Ureter (tissue), 1 donor: ENCODE results near the gene MRPL28. TPM values are rescaled to one million over a fixed set of nuclear protein-coding genes. Genes with fewer than 3 reads are reported as not detected.
A peak's percentile ranks its signal among the peaks of the same experiment; 100 is the strongest.
"Not testable (repeated sequence)": the region's sequence is repeated elsewhere in the genome, so short reads cannot be mapped to it uniquely, and the experiment has no call there.

Experiments
- DNase-seq: peaks from one replicate; pipeline ENCODE4 v3.0.0-alpha.2; 2020; ENCODE audit warnings: low spot score
- total RNA-seq: library from RNA; stranded (reverse); gene quantifications from one replicate; pipeline ENCODE4 v1.2.4, GENCODE V29; 2023
- donor health status: DM: yes; HTN: yes; CAD: no.

Gene MRPL28
- total RNA-seq, 1 donor from 2014 or later: 56.6 TPM

GRCh38 chr16:360698-361336 lies 9.5 kb downstream of the MRPL28 start:
- DNase-seq: no peak

GRCh38 chr16:359871-360697 lies 10.3 kb downstream of the MRPL28 start:
- no peak for DNase-seq

- no peak for DNase-seq
Observed at GRCh38 chr16:359067-359763, 11.1 kb downstream of the MRPL28 start.

- no peak for DNase-seq
Observed at GRCh38 chr16:356741-357140, 13.6 kb downstream of the MRPL28 start.

GRCh38 chr16:354971-355461 lies 15.3 kb downstream of the MRPL28 start:
- no peak for DNase-seq

GRCh38 chr16:354291-354881 lies 16.0 kb downstream of the MRPL28 start:
- DNase-seq: peak; percentile 90

GRCh38 chr16:353404-354290 lies 16.7 kb downstream of the MRPL28 start:
- DNase-seq: no peak

GRCh38 chr16:352547-353403 lies 17.6 kb downstream of the MRPL28 start, which contains the start of gene AXIN1:
Gene AXIN1, minus strand, starts transcription at chr16:352723. Its CDS starts 5,698 bp downstream, at chr16:347025.
- peak; percentile 100 for DNase-seq

GRCh38 chr16:351804-352520 lies 18.4 kb downstream of the MRPL28 start:
- DNase-seq: no peak

- DNase-seq: no peak
Observed at GRCh38 chr16:350203-350602, 20.1 kb downstream of the MRPL28 start.

GRCh38 chr16:349211-349610 lies 21.1 kb downstream of the MRPL28 start:
- no peak for DNase-seq

- not testable (repeated sequence) for DNase-seq
Observed at GRCh38 chr16:348495-348894, 21.8 kb downstream of the MRPL28 start.

- DNase-seq: no peak
Observed at GRCh38 chr16:347203-347602, 23.1 kb downstream of the MRPL28 start.

- no peak for DNase-seq
Observed at GRCh38 chr16:346587-346986, 23.8 kb downstream of the MRPL28 start.

- no peak for DNase-seq
Observed at GRCh38 chr16:345772-346171, 24.6 kb downstream of the MRPL28 start.

GRCh38 chr16:342455-343213 lies 27.7 kb downstream of the MRPL28 start:
- DNase-seq: no peak

GRCh38 chr16:341974-342336 lies 28.4 kb downstream of the MRPL28 start:
- DNase-seq: not testable (repeated sequence)
